SU-DHL-6 (cell line): ENCODE results near the gene CCP110.

Source experiments
- H2AFZ ChIP-seq: fragments of 200-600 bp; sonication (generic); 2 replicates; pipeline ENCODE4 v1.6.1; 2014; ENCODE audit warnings: low read depth, mild to moderate bottlenecking, moderate library complexity, mixed read lengths, antibody characterized with exemption, low read length; ENCODE audit not compliant: severe bottlenecking
- H3F3A ChIP-seq: fragments of 200-600 bp; shearing (Covaris generic); 2 replicates; pipeline ENCODE4 v1.6.0; 2016; ENCODE audit warnings: antibody characterized with exemption, mild to moderate bottlenecking; ENCODE audit not compliant: insufficient read depth
- H3K27ac ChIP-seq: fragments of 200-600 bp; sonication (generic); 2 replicates; pipeline ENCODE4 v1.5.1; 2016; ENCODE audit warnings: low read depth, mild to moderate bottlenecking, low read length, moderate library complexity, mixed read lengths
- H3K27me3 ChIP-seq: fragments of 200-600 bp; sonication (generic), shearing (Covaris generic); 2 replicates; pipeline ENCODE4 v1.6.0; 2014; ENCODE audit warnings: mild to moderate bottlenecking, low read length
- H3K36me3 ChIP-seq: fragments of 200-600 bp; sonication (generic); 2 replicates; pipeline ENCODE4 v1.6.1; 2014; ENCODE audit warnings: mild to moderate bottlenecking, low read length, mixed read lengths
- H3K4me2 ChIP-seq: fragments of 300-600, 200-600 bp; shearing (Covaris generic), sonication (generic); 2 replicates; pipeline ENCODE4 v1.6.0; 2014; ENCODE audit warnings: low read length, low read depth, mild to moderate bottlenecking; ENCODE audit not compliant: poor library complexity, severe bottlenecking
- H3K4me3 ChIP-seq: fragments of 200-600 bp; sonication (generic); 2 replicates; pipeline ENCODE4 v1.5.1; 2014; ENCODE audit warnings: antibody characterized with exemption, low read length, mild to moderate bottlenecking, mixed read lengths; ENCODE audit not compliant: insufficient read depth, poor library complexity, severe bottlenecking
- H3K79me2 ChIP-seq: fragments of 200-600 bp; sonication (generic); 2 replicates; pipeline ENCODE4 v1.6.1; 2014; ENCODE audit warnings: mild to moderate bottlenecking, low read length, moderate library complexity; ENCODE audit not compliant: insufficient read depth
- H3K9ac ChIP-seq: fragments of 200-600 bp; sonication (generic); 2 replicates; pipeline ENCODE4 v1.7.0; 2014; ENCODE audit warnings: mild to moderate bottlenecking, low read length
- H3K9me2 ChIP-seq: fragments of 200-600 bp; sonication (generic); replicated peaks from 2 replicates; pipeline ENCODE4 v1.6.1; 2014; ENCODE audit warnings: low read length; ENCODE audit not compliant: insufficient read depth
- H3K9me3 ChIP-seq: fragments of 200-600 bp; sonication (generic); 2 replicates; pipeline ENCODE4 v1.6.1; 2014; ENCODE audit warnings: low read length, mixed read lengths; ENCODE audit not compliant: insufficient read depth
- H4K20me1 ChIP-seq: fragments of 200-600 bp; sonication (generic); 2 replicates; pipeline ENCODE4 v1.6.1; 2014; ENCODE audit warnings: low read depth, mild to moderate bottlenecking, antibody characterized with exemption, low read length, moderate library complexity, mixed read lengths
- CTCF ChIP-seq: fragments of 200-600 bp; sonication (generic); IDR thresholded peaks from one replicate; pipeline ENCODE4 v1.5.1; 2017; ENCODE audit warnings: antibody characterized with exemption, mild to moderate bottlenecking, low read length, moderate library complexity; ENCODE audit not compliant: insufficient read depth, poor library complexity, severe bottlenecking
- EZH2phosphoT487 ChIP-seq: fragments of 200-600 bp; sonication (generic), shearing (Covaris generic); conservative IDR thresholded peaks from 2 replicates; pipeline ENCODE4 v1.6.1; 2018; ENCODE audit warnings: mild to moderate bottlenecking, antibody characterized with exemption, low read length, moderate library complexity, mixed read lengths

Gene CCP110

GRCh38 chr16:19528666-19529065 lies 4.9 kb downstream of the CCP110 start:
- H3K27me3 ChIP-seq = no peaks in the 10 kb centered on the region
- no peaks in the 10 kb centered on the region for H3K9me3 ChIP-seq
- no peaks in the 10 kb centered on the region for H4K20me1 ChIP-seq
- H3K79me2 ChIP-seq = peaks cover 25% of the 10 kb centered on the region
- H3K27ac ChIP-seq = no peak overlapping the region
- H3K9me2 ChIP-seq = no peaks in the 10 kb centered on the region
- no peak for TF ChIP-seq EZH2phosphoT487
- no peak for TF ChIP-seq CTCF
- H3F3A ChIP-seq = no peaks in the 10 kb centered on the region
- H2AFZ ChIP-seq = no peak overlapping the region
- H3K4me3 ChIP-seq = no peak overlapping the region
- no peak overlapping the region for H3K4me2 ChIP-seq
- peaks cover 24% of the 10 kb centered on the region for H3K36me3 ChIP-seq
- H3K9ac ChIP-seq = no peak overlapping the region

GRCh38 chr16:19532601-19533000 lies 8.9 kb downstream of the CCP110 start:
- no peak overlapping the region for H3K4me2 ChIP-seq
- H3F3A ChIP-seq = no peaks in the 10 kb centered on the region
- no peaks in the 10 kb centered on the region for H4K20me1 ChIP-seq
- H3K27ac ChIP-seq = no peak overlapping the region
- no peak overlapping the region for H3K9ac ChIP-seq
- 0 out of 2 replicates have a peak, but pooled peaks cover 4% of the 10 kb centered on the region for H3K79me2 ChIP-seq
- peaks cover 39% of the 10 kb centered on the region for H3K36me3 ChIP-seq
- H3K4me3 ChIP-seq = no peak overlapping the region
- H3K9me2 ChIP-seq = no peaks in the 10 kb centered on the region
- H2AFZ ChIP-seq = no peak overlapping the region
- TF ChIP-seq EZH2phosphoT487 (no peak), CTCF (no peak)
- no peaks in the 10 kb centered on the region for H3K27me3 ChIP-seq
- H3K9me3 ChIP-seq = no peaks in the 10 kb centered on the region

GRCh38 chr16:19540241-19540970 lies 16.7 kb downstream of the CCP110 start:
- no peak overlapping the region for H2AFZ ChIP-seq
- no peak for TF ChIP-seq CTCF
- TF ChIP-seq EZH2phosphoT487 = no peak
- no peaks in the 10 kb centered on the region for H3K9me2 ChIP-seq
- no peak overlapping the region for H3K4me2 ChIP-seq
- no peak overlapping the region for H3K4me3 ChIP-seq
- no peaks in the 10 kb centered on the region for H3K27me3 ChIP-seq
- no peaks in the 10 kb centered on the region for H3F3A ChIP-seq
- peaks cover 26% of the 10 kb centered on the region for H3K36me3 ChIP-seq
- H3K27ac ChIP-seq = no peak overlapping the region
- no peaks in the 10 kb centered on the region for H3K9me3 ChIP-seq
- H3K9ac ChIP-seq = no peak overlapping the region
- no peaks in the 10 kb centered on the region for H3K79me2 ChIP-seq
- no peaks in the 10 kb centered on the region for H4K20me1 ChIP-seq
